Panc1 (cell line): ENCODE results near the gene PPIP5K1. TPM values are rescaled to one million over a fixed set of nuclear protein-coding genes. Genes with fewer than 3 reads are reported as not detected.

Experiments
- ATAC-seq: fragments of 200-7000 bp; cut with Tn5 transposase; 2 replicates; pipeline ENCODE4 v1.9.1; 2020; ENCODE audit warnings: mild to moderate bottlenecking, moderate library complexity
- BruUV-seq: library from RNA; stranded (reverse); fragments of 400-500 nt; replicated peaks from 2 replicates; lab custom pipeline; 2021; lab: Mats Ljungman, UMichigan
- CTCF ChIA-PET: fragments of 300-600 bp; sonication (Branson Sonifier 250); formaldehyde crosslinking; loops from one replicate; lab custom pipeline; 2022; ENCODE audit warnings: antibody characterized with exemption; lab: Charles Lee
- POLR2A ChIA-PET: fragments of 300-600 bp; sonication (Branson Sonifier 250); formaldehyde crosslinking; loops from one replicate; lab custom pipeline; 2022; ENCODE audit warnings: antibody characterized with exemption; lab: Charles Lee
- DNase-seq: peaks from one replicate; pipeline ENCODE4 v3.0.0-alpha.2; 2010; ENCODE audit warnings: low read depth, low spot score
- H3K27ac ChIP-seq: 2 replicates; pipeline ENCODE4 v1.5.1; 2011; ENCODE audit warnings: mild to moderate bottlenecking, low read length, inconsistent platforms
- H3K27me3 ChIP-seq: fragments of 200-500 bp; sonication (Bioruptor generic); 2 replicates; pipeline ENCODE4 v1.6.0; 2014; ENCODE audit warnings: low read length, inconsistent platforms; ENCODE audit not compliant: control insufficient read depth, insufficient read depth
- H3K36me3 ChIP-seq: fragments of 200-500 bp; sonication (Bioruptor generic); 2 replicates; pipeline ENCODE4 v1.5.1; 2014; ENCODE audit warnings: inconsistent platforms, mild to moderate bottlenecking, low read length, moderate library complexity; ENCODE audit not compliant: control insufficient read depth, insufficient read depth
- H3K4me1 ChIP-seq: 2 replicates; pipeline ENCODE4 v1.5.1; 2011; ENCODE audit warnings: inconsistent platforms, mild to moderate bottlenecking, low read length, moderate library complexity; ENCODE audit not compliant: control insufficient read depth, insufficient read depth
- H3K4me3 ChIP-seq, 2 experiments: 2 replicates each; pipeline ENCODE4 v1.5.1; 2011 to 2012; ENCODE audit warnings: low read depth in 2 of 2, low read length in 2 of 2, mild to moderate bottlenecking in 2 of 2, inconsistent platforms in 1 of 2, moderate library complexity in 1 of 2
- H3K9me3 ChIP-seq: fragments of 200-500 bp; sonication (Bioruptor generic); 2 replicates; pipeline ENCODE4 v1.5.1; 2014; ENCODE audit warnings: low read depth, mild to moderate bottlenecking, inconsistent platforms, low read length, moderate library complexity; ENCODE audit not compliant: control insufficient read depth, insufficient read depth
- POLR2AphosphoS5 ChIP-seq: IDR thresholded peaks from 2 replicates; pipeline ENCODE4 v1.6.1; 2012; ENCODE audit warnings: mild to moderate bottlenecking, low read depth, low read length, moderate library complexity
- SIN3A ChIP-seq: IDR thresholded peaks from 2 replicates; pipeline ENCODE4 v1.6.1; 2012; ENCODE audit warnings: low read depth, mild to moderate bottlenecking, low read length, moderate library complexity, borderline replicate concordance; ENCODE audit not compliant: insufficient read depth
- TCF7L2 ChIP-seq: IDR thresholded peaks from 2 replicates; pipeline ENCODE4 v1.6.1; 2011; ENCODE audit warnings: mild to moderate bottlenecking, low read depth, low read length, inconsistent platforms
- in situ Hi-C: cut with HindIII; loops from 2 replicates; pipeline ENCODE4 v1.10.0; 2016; ENCODE audit warnings: low sequenced_read_pairs, low pct_unique_long_range_greater_than_20kb
- intact Hi-C: fragments of 100-400 bp; cut with micrococcal nuclease; formaldehyde crosslinking; loops from one replicate; pipeline ENCODE4 v1.10.0; 2022; ENCODE audit not compliant: unreplicated experiment
- total RNA-seq: library from RNA; stranded (reverse); gene quantifications from one replicate; pipeline ENCODE4 v1.2.1, GENCODE V29; 2021; ENCODE audit not compliant: unreplicated experiment
- TF ChIP-seq, protein P1 (sequence below), 2 experiments: IDR thresholded peaks; 2 replicates each; pipeline ENCODE4 v1.6.1; 2011 to 2012; ENCODE audit warnings: low read depth in 2 of 2, control low read depth in 1 of 2, low read length in 1 of 2, mild to moderate bottlenecking in 1 of 2, moderate library complexity in 1 of 2; ENCODE audit not compliant: insufficient read depth in 1 of 2
- TF ChIP-seq, protein P2 (sequence below): fragments of 450-650 bp; IDR thresholded peaks from 2 replicates; pipeline ENCODE4 v1.5.1; 2017; ENCODE audit warnings: mild to moderate bottlenecking

Gene PPIP5K1
- total RNA-seq, 1 experiment from 2014 or later: 56.6 TPM

DNA sequence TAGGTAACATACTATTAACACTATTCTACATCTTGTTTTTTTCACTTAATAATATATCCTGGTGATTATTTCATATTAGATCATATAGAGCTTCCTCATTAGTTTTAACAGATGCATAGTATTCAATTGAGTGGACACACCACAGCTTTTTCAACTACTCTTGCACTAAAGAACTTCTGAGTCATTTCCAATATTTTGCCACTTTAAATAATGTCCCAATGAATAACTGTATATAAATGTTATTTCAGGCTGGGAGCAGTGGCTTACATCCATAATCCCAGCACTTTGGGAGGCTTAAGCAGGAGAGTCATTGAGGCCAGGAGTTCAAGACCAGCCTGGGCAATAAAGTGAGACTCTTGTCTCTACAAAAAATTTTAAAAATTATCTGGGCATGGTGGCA, 45.7 kb downstream of the PPIP5K1 start:
- H3K27me3 ChIP-seq: no peaks in the 10 kb centered on the region
- no peak for DNase-seq
- intact Hi-C loops (no loop called here), in situ Hi-C loops (no loop called here)
- no peaks in the 10 kb centered on the region for H3K36me3 ChIP-seq
- CTCF ChIA-PET: interaction anchor here (0.5 kb wide), 1 partner anchor 8 kb away, joined by 4 read pairs; no protein-coding TSS in a partner anchor
- H3K4me1 ChIP-seq: no peaks in the 10 kb centered on the region
- H3K4me3 ChIP-seq: no peak overlapping the region
- POLR2A ChIA-PET: no interaction called here
- H3K9me3 ChIP-seq: 0 out of 2 replicates have a peak, but pooled peaks cover 7% of the 10 kb centered on the region
- no TSS peak for BruUV-seq
- no peak for TF ChIP-seq SIN3A
- TF ChIP-seq, protein P1, sequence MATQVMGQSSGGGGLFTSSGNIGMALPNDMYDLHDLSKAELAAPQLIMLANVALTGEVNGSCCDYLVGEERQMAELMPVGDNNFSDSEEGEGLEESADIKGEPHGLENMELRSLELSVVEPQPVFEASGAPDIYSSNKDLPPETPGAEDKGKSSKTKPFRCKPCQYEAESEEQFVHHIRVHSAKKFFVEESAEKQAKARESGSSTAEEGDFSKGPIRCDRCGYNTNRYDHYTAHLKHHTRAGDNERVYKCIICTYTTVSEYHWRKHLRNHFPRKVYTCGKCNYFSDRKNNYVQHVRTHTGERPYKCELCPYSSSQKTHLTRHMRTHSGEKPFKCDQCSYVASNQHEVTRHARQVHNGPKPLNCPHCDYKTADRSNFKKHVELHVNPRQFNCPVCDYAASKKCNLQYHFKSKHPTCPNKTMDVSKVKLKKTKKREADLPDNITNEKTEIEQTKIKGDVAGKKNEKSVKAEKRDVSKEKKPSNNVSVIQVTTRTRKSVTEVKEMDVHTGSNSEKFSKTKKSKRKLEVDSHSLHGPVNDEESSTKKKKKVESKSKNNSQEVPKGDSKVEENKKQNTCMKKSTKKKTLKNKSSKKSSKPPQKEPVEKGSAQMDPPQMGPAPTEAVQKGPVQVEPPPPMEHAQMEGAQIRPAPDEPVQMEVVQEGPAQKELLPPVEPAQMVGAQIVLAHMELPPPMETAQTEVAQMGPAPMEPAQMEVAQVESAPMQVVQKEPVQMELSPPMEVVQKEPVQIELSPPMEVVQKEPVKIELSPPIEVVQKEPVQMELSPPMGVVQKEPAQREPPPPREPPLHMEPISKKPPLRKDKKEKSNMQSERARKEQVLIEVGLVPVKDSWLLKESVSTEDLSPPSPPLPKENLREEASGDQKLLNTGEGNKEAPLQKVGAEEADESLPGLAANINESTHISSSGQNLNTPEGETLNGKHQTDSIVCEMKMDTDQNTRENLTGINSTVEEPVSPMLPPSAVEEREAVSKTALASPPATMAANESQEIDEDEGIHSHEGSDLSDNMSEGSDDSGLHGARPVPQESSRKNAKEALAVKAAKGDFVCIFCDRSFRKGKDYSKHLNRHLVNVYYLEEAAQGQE (IDR thresholded peaks at IDR 0.05; ENCODE audit: insufficient read depth in 1 of 2, low read depth in 2 of 2, low read length in 1 of 2): no peak
- no peak for ATAC-seq
- no peak overlapping the region for H3K27ac ChIP-seq

GRCh38 chr15:43541785-43542184, 48.2 kb downstream of the PPIP5K1 start:
- no peaks in the 10 kb centered on the region for H3K27me3 ChIP-seq
- CTCF ChIA-PET: interaction anchor here (0.6 to 0.7 kb wide), 2 partner anchors 27 to 107 kb away, joined by 3 to 6 read pairs; no protein-coding TSS in a partner anchor
- in situ Hi-C loops: no loop called here

More at GRCh38 chr15:43541785-43542184, 48.2 kb downstream of the PPIP5K1 start:
- no peaks in the 10 kb centered on the region for H3K36me3 ChIP-seq
- H3K27ac ChIP-seq: no peak overlapping the region; the same call in 1 of the 2 replicates
- no peak for DNase-seq
- 0 out of 2 replicates have a peak, but pooled peaks cover 4% of the 10 kb centered on the region for H3K9me3 ChIP-seq
- BruUV-seq: no TSS peak
- ATAC-seq: no peak
- no peaks in the 10 kb centered on the region for H3K4me1 ChIP-seq
- POLR2A ChIA-PET: no interaction called here
- no peak for TF ChIP-seq TCF7L2
- TF ChIP-seq POLR2AphosphoS5: no peak
- TF ChIP-seq, protein P1 (IDR thresholded peaks at IDR 0.05; ENCODE audit: insufficient read depth in 1 of 2, low read depth in 2 of 2, low read length in 1 of 2): no peak
- TF ChIP-seq SIN3A: no peak
- TF ChIP-seq, protein P2, sequence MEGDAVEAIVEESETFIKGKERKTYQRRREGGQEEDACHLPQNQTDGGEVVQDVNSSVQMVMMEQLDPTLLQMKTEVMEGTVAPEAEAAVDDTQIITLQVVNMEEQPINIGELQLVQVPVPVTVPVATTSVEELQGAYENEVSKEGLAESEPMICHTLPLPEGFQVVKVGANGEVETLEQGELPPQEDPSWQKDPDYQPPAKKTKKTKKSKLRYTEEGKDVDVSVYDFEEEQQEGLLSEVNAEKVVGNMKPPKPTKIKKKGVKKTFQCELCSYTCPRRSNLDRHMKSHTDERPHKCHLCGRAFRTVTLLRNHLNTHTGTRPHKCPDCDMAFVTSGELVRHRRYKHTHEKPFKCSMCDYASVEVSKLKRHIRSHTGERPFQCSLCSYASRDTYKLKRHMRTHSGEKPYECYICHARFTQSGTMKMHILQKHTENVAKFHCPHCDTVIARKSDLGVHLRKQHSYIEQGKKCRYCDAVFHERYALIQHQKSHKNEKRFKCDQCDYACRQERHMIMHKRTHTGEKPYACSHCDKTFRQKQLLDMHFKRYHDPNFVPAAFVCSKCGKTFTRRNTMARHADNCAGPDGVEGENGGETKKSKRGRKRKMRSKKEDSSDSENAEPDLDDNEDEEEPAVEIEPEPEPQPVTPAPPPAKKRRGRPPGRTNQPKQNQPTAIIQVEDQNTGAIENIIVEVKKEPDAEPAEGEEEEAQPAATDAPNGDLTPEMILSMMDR: no peak
- intact Hi-C loops: no loop called here
- no peak overlapping the region for H3K4me3 ChIP-seq
